GM19043 (cell line): Measurements from ENCODE around the gene ZIC2.
"Not testable (repeated sequence)": the region's sequence is repeated elsewhere in the genome, so short reads cannot be mapped to it uniquely, and the experiment has no call there.

Experiments
- ATAC-seq: cut with Tn5 transposase; IDR thresholded peaks from one replicate; pipeline ENCODE4 v1.9.1; 2021; ENCODE audit warnings: low read depth; ENCODE audit not compliant: unreplicated experiment

ZIC2 gene

DNA sequence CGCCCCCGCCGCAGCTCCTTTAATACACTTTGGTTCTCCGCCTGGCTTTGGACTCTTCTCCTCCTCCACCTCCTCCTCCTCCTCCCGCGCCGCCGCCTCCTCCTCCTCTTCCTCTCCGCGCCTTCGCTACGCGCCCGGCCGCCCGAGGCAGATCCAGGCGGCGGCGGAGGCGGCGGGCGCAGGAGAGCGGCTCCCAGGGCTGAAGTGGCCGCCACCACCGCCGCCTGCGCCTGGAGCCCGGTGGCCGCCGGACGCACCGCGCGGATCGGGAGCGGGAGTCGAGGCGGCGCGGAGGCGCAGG lies at the start of gene ZIC2:
Gene ZIC2, plus strand, starts transcription at position 50 of the 301 bp plus-strand sequence. CDS start 281 bp downstream, outside the sequence.
- ATAC-seq, result no peak

DNA sequence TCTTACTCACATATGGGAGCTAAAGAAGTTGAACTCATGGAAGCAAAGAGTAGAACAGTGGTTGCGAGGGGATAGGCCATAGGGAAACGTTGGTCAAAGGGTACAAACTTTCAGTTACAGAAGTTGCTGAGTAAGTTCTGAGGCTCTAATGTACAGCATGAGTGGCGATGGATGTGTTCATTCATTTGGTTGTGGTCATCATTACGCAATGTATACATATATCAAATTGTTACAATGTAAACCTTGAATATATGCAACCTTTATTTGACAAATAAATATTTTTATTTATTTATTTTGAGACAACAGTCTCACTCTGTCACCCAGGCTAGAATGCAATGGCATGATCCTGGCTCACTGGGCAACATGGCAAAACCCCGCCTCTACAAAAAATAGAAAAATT lies 48.7 kb upstream of the ZIC2 start:
- ATAC-seq, result no peak

DNA sequence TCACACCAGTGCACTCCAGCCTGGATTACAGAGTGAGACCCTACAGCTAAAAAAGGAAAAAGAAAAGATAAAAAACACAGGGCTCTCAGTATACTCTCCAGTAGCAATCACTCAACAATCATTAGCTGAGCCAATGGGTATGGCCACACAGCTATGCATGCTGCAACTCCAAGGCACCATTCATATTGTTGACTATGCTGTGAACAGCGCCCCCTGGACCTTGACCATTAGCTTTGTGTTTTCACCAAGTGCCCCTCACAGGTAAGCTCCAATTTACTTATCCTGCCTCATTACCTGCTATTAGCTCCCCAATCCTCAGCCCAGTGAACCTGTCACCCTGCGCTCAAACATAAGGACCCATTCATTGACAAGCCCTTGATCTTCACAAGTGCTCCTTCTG lies 45.8 kb upstream of the ZIC2 start:
- ATAC-seq, result no peak

DNA sequence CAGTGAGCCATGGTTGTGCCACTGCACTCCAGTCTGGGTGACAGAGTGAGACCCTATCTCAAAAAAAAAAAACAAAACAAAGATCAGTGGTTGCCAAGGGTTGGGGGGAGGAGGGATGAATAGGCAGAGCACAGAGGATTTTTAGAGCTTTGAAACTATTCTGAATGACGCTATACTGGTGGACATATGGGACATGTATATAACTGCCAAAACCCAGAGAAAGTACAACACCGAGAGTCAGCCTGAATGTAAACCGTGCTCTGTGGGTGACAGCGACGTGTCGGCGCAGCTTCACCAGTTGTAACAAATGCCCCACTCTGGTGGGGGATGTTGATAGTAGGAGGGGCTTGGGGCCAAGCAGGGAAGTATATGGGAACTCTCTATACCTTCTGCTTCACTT lies 42.9 kb upstream of the ZIC2 start:
- ATAC-seq, result no peak

DNA sequence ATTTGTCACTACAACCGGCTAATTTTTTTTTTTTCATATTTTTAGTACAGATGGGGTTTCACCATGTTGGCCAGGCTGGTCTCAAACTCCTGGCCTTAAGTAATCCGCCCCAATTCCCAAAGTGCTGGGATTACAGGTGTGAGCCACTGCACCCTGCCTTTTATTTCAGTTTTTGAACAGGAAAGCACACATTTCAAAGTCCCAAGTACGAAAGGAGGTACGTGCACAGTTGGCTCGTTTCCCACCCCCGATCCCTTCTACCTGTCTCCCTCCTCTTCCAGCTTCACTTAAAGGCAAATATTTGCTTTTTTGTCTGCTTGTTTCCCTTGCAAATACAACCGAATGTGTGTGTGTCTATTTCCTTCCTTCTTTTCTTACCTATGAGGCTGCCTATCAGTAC lies 40.5 kb upstream of the ZIC2 start:
- ATAC-seq, result no peak

DNA sequence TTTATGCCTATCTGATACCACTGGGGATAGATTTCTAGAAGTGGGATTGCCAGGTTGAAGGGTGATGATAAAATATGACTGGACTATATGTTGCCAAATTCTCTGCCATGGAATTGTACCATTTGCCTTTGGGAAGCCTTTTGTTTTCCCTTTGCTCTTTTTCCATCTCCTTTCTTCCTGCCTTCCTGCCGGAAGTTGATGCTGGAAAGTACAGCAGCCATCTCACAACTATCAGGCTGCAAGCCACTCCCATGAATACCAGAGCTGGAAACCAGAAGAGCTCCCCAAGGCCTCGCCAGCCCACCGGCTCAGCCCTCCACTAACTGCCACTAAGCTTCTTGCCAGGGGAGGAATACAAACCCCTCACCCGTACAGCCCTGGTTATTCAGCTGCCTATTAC lies 39.7 kb upstream of the ZIC2 start:
- no peak for ATAC-seq

DNA sequence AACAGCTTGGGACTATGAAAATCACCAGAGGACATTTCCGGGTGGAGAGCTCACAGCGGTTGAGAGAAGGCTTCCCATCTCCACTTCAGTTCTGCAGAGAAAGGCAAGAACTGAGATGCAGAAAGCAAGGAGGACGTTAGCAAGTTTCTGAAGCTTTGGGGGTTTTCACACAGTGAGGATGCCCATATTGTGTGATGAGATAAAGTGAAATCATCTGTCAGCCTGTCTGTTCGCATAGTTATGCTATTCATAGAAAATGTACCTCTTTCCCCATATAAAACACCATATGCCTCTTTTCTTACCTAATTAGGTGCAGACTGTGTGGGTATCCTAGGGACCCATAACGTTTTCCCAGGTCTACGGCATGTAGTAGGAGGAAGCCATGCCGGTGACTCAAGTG lies 37.5 kb upstream of the ZIC2 start:
- ATAC-seq, result no peak

DNA sequence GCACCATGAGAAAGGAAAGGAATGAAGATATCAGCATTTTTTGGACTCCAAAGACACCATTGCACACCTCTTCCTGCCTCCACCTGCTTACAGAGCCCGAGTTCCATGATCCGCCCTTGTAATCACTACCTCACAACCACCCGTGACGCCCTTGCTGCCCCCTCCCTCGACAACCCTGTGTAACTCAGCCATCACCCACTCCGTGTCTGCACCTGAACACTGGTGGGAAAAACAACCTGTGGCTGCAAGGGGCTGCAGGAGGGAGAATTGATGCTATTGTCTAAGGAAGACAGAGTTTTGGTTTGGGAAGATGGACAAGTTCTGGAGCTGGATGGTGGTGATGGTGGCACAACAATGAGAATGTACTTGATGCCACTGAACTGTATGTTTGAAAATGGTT lies 37.0 kb upstream of the ZIC2 start:
- ATAC-seq, result no peak

DNA sequence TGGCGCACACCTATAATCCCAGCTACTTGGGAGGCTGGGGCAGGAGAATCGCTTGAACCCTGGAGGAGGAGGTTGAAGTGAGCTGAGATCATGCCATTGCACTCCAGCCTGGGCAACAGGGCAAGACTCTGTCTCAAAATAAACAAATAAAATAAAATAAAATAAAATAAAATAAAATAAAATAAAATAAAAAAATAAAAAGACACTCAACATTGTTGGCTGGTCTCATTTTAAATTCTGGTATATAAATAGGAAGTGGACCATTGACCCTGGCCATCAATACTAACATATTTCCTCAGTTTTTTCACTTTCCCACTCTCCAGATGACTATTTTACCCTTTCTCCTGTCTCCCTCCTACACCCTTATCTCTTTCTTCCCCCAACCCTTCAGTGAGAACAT lies 36.1 kb upstream of the ZIC2 start:
- not testable (repeated sequence) for ATAC-seq

DNA sequence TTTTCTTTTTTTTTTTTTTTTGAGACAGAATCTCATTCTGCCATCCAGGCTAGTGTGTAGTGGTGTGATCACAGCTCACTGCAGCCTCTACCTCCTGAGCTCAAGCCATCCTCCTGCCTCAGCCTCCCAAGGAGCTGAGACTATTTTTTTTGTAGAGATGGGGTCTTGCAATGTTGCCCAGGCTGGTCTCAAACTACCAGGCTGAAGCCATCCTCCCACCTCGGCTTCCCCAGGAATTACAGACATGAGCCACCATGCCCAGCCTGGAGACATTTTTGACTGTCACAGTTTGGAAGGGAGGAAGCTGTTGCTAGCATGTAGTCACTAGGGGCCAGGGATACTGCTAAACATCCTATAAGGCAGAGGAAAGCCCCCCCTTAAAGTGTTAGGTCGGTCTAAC lies 33.9 kb upstream of the ZIC2 start:
- no peak for ATAC-seq

DNA sequence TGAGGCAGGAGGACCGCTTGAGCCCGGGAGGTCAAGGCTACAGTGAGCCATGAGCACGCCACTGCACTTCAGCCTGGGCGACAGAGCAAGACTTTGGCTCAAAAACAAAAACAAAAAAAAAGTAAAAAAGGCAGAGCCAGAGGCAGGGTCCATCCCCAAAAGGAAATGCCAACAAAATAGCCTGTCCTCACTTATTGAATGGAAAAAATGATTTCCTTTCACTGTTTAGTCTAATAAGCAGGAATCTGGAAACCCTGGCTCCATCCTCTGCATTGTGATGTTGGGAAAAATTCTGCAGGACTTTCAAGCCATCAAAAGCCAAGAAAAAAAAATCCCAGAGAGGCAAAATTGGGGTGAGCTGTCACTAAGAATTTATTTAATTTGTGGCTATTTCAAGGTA lies 33.2 kb upstream of the ZIC2 start:
- ATAC-seq, result no peak

DNA sequence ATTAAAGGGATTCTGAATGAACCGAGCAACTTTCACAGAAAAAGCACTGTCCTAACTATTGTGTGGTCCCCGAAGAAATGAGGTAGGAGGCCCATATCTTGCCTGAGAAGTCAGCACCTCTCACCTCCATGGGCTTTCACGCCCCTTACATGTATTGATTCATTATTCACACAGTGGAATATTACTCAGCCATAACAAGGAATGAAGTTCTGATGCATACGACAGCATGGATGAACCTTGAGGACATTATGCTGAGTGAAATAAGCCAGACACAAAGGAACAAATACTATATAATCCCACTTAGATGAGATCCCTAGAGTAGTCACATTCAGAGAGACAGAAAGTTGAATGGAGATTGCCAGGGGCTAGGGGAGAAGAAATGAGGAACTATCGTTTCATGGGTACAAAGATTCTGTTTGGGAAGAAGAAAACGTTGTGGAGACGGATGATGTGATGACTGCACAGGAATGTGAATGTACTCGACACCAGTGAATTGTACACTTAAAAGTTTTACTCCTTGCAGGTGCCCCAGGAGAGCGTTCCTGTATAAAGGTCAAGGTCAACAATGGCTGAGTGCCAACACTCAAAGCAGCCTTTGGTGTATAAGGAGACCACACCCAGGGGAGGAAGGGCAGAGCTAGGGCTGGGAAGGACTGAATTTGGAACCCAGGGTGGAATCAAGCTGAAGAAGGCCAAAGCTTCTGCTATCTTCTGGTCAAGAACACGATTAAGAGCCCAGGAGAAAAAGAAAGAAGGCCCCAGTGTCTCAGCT lies 32.5 kb upstream of the ZIC2 start:
- no peak for ATAC-seq

DNA sequence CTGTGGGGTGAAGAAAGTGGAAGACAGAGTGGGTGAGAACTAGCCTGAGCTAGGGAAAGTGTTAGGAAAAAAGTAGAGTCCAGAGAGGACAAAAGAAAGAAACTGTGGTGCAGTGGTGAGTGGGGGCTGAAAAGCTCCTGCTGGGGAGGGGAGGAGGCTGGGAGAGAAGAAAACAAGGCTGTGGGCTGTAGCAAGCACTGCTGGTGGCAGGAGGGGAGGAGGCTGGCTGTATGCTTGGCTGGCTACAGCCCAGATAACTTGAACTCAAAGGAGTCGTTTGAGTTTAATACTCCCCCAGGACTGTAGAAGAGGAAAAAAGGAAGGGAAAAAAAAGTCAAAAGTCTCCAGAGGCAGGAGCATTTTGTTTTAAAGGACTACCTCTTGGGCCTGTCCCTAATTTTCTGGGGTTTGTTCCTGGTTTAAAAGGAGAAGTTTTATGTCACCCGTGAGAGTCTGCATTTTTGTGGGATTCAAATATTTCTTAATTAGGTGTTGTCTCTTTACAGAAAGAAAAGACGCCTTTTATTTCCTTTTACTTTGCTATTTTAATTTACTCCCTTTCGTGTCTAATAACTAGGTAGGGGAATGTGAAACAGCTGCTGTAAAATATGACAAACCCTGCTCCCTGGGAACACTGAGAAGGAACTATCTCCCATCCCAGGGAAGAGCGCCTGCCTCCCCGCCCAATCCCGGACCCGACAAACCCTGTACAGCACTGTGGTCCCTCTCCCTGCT lies 31.7 kb upstream of the ZIC2 start:
- ATAC-seq, result no peak

DNA sequence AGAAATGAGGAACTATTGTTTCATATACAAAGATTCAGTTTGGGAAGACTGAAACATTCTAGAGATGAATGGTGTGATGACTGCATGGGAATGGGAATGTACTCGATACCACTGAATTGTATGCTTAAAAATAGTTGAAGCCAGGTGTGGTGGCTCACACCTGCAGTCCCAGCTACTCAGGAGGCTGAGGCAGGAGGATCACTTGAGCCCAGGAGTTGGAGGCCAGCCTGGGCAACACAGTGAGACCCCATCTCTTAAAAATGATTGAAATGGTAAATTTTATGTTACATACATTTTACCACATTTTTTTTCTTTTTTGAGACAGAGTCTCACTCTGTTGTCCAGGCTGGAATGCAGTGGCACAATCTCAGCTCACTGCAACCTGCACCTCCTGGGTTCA lies 29.9 kb upstream of the ZIC2 start:
- ATAC-seq, result not testable (repeated sequence)

DNA sequence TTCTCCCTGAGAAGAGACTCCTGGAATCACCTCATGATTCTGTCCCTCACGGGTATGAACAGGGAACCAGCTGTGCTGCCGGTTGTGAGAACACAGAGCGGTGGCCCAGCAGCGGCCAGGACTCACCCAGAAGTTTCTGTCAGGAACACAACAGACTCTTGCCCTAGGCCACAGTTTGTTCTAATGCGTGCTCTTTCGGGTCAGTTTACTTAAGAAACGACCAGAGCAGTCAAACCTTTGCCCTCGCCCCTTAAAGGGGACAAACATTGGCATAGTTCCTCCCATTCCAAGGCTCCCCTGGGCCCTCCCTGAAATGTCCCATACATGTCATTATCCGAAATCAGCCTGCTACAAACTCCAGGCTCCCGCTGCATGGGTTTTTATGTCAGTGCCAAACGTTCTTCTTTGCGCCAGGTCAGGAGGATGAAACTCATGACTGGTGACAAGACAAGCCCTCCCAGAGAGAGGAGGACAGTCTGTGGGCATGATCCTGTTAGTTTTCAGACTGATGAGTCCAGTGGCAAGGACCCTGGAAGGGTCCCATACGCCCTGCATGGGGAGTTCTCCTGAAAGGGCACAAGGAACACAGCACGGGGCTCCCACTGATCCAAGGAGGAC lies 28.3 kb upstream of the ZIC2 start:
- no peak for ATAC-seq

DNA sequence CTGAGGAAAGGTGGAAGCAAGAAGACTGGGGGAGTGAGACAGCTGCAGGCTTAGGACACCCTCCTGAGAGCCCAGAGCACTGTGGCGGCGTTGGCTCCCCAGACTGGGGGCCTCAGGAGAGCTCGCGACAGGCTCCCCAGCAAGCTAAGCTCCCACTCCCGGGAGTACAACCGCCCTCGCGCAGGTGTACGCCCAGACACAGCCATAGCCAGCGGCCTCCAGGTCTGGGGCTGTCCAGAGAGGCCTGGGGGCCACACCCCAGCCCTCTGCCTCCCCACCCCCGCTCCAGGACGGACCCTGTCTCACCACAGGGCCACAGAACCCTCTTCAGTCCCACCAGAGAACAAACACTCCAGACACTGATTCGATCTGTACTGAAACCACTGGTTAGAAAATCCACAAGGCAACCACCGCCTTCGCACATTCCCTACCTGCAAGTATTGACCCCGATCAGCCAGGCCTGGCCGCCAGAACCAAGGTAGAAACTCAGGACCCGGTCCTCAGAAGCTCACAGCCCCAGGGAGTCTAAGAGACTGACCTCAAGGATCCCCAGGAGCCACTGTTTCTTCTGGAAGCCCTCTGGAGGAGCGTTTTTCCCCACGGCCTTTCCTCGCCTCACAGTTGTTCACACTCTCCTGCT lies 26.4 kb upstream of the ZIC2 start:
- ATAC-seq, result no peak

DNA sequence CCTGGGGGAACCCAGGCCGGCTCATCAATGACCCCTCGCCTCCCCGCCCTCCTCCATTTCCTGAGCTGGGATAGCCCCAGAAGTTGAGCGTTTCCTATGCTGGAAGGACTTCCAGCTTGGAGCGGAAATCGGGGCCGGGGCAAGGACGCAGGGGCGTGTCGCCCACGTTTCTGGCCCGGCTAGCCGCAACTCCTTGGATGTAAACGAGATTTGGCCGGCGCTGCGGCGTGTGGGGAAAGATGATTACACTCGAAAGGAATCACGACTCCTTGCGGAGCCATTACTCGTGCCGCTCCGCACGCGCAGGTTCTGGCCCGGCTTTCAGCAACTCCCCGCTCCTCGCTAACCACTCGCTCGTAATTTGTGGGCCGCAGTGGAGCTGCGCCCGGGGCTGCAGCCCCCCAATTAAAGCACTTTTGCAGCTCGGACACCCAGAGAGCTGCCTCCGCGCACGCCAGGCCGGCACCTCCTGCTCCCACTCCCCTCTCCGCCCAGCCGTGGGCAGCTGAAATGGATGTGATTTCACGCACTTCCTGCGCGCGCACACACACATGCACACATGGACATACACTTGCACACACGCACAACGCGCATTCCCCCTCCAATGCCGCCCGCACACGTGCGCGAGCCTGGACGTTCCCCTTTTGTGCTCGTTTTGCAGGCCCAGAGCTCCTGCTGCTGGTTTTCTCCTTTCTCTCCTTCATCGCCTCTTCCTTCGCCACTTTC lies 25.7 kb upstream of the ZIC2 start:
- no peak for ATAC-seq

DNA sequence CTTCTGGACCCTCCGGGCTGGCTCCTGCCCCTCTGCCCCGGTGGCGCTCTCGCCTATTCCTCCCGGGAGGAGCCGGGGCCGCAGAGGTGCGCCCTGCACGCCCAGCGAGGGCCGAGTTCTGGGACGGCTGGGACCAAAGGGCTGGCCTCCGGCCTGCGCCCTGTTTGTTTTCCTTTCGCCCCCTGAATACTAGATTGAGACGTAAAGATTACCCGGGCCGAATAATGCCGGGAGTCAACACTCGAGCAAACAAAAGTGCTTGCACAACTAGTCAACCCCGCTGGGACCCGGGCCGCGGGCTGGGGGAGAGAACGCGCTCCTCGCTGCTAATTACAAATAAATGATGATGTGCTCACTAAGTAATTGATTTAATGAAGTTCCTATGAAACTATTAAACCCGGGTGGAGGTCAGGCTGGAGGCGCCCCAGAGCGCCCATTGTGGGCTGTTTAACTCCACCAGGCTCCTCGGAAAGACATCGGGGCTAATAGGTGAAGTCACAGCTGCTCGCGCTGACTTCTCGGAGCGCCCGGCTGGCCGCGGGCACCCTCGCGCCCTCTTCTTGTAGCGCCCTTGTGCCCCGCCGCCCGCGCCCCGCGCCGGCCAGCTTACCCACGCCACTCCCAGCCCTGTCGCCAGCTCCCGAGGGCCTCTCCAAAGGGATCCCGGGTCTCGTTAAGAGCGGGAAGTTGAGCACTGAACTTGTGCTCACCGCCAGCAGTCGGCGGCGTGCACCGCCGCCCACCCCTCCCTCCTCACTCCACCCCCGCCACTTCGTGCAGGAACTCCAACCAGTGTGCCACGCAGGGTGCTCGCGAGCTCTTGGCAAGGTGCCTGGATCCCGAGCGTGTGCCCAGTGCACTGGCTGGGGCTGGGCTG lies 24.9 kb upstream of the ZIC2 start:
- ATAC-seq, result no peak

DNA sequence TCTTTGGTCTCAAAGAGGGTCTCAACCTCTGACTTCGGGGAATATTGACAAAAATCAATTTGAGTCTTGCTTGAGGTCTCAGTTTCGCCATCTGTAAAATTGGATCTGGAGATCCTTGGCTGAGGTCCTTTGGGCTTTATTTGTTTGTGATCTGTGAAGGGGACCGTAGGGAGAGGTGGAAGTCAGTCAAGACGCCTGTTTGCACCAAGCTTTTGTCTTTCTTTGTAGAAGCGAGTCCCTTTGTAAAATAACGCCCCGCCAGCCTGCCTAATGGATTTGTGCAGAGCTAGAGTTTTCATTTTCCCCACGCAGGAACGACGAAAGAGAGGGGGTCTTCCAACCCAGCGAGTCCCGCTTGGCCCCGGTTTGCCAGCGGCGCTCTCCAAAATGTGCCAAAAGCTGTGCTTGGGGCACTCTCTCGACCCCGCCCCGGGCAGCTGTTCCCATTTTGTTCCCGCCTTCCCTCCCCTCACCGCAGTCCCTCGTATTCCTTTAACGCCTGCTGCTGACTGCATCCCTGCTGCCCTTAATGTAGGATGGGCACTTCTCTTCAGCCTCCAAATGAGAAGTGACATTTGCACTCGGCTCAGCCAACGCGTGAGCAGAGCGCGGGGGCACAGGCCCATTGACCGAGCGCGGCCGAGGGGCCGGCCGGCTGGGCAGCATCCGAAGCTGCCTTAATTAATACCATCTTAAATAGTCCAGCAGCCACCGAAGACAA lies 23.0 kb upstream of the ZIC2 start:
- ATAC-seq, result no peak
